HG03039 (cell line): ENCODE measurements around the gene CHD2.

Experiments
- ATAC-seq: cut with Tn5 transposase; IDR thresholded peaks from one replicate; pipeline ENCODE4 v1.9.1; 2021; ENCODE audit warnings: mild to moderate bottlenecking, moderate library complexity; ENCODE audit not compliant: unreplicated experiment

Gene CHD2

DNA sequence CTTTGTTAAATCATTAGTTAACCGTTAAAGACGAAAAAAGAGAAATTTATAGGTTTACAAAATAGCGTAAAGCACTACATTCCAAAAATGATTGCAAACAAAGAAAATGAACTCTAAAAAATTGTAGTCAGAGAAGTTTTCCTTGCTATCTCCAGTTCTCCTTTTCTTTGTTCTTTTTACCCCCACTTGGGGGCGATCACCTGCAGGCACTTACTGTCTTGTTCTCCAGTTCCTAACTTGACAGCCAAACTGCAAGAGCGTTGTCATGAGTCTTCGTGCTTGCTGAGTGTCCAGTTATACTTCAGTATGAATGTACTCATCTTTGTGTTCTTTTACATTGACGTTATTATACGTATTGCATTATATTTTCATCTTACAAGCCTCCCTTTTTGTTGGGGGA is 54.5 kb downstream of the CHD2 start:
- no peak for ATAC-seq

GRCh38 chr15:92955706-92956105 is 55.6 kb downstream of the CHD2 start:
- no peak for ATAC-seq

DNA sequence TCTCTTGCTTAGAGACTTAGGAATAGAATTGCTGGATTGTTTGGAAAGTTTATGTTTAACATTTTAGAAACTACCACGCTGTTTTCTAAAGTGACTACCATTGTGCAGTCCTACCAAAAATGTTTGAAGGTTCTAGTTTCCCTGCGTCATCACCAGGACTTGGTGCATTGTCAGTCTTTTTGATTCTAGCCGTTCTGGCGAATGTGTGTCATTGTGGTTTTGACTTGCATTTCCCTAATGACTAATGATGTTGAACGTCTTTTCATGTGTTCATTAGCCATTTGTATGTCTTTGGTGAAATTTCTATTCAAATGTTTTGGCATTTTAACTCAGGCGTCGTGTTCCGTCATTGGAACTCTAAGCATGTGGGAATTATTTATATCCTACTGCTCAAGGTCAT is 58.0 kb downstream of the CHD2 start:
- ATAC-seq: no peak

DNA sequence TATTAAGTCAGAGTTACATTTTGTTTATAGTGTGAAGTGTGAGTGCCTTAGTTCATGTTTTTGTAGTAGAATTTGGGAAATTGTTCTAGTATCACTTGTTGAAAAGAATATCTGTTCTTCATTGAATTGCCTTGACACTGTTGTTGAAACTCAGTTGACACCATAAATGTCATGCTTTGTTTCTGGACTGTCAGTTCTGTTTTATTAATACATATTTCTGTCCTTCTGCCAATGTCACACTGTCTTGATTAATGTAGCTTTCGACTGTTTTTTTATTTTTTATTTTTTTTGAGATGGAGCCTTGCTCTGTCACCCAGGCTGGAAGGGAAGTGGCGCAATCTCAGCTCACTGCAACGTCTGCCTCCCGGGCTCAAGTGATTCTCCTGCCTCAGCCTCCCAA is 59.1 kb downstream of the CHD2 start:
- ATAC-seq: no peak

DNA sequence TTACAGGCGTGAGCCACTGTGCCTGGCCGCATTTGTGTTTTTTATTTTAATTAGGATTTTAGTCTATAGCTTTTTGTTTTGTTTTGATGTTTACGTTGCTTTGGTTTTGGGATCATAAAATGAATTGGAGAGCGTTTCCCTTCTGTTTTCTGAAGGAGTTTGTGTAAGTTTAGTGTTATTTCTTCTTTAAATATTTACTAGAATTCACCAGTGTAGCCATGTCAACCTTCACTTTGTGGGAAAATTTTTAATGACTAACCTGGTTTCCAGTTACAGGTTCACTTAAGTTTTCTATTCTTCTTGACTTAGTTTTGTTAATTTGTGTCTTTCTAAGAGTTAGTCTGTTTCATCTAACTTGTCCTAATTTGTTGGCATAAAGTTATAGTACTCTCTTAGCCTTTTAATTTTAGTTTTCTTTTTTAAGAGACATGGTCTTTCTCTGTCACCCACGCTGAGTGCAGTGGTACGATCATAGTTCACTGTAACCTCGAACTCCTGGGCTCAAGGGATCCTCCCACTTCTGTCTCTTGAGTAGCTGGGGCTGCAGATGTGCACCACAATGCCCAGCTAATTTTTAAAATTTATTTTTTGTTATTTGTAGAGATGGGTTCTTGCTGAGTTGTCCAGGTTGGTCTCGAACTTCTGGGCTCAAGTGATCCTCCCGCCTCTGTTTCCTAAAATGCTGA is 61.0 kb downstream of the CHD2 start:
- no peak for ATAC-seq

GRCh38 chr15:92962914-92963313 is 62.8 kb downstream of the CHD2 start:
- no peak for ATAC-seq

- ATAC-seq: no peak
Observed at GRCh38 chr15:92963794-92964193, 63.7 kb downstream of the CHD2 start.

- no peak for ATAC-seq
Observed at GRCh38 chr15:92968926-92969651, 69.0 kb downstream of the CHD2 start.

DNA sequence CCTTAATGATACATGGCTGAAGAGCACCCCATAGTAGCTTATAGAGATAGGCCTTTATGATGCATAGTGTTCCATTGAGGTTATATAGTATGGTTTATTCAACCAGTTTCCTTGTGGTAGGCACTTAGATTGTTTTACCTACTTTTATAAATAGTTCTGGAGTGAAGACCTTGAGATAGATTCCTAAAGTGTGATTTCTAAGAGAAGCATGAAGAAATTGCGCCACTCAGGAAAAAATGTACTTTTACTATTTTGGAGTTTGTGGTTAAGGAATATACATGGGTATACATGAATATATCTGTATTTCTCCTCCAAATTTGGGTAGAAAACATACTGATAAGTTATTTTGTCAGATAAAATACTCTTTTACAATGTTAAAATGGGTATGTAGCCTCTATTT is 70.5 kb downstream of the CHD2 start:
- no peak for ATAC-seq

DNA sequence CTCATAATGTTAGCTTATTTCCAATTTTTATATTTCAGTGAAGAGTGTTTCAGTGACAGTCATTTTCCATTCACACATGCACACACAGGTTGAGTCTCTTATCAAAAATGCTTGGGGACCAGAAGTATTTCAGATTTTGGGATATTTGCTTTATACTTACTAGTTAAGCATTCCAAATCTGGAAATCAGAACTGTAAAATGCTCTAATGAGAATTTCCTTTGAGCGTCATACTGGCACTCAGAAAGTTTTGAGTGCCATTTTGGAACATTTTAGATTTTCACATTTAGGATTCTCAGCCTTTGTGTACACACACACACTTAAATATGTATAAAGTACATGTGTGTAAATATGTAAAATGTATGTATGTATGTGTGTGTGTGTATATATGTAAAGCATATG is 71.0 kb downstream of the CHD2 start:
- ATAC-seq: no peak

DNA sequence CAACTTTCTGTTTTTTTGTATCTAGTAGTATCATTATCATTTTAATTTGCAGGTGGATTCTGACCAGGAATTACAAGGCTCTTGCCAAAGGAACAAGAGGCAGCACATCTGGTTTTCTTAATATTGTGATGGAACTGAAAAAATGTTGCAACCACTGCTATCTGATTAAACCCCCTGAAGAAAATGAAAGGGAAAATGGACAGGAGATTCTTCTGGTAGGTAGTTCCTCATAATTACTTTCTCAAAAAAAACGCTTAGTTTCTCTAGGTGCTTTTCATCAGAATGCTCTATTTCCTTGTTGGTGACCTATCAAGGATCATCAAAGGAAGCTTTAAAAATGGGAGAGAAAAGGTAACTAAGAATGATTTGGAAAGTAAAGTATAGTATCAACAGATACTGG is 71.6 kb downstream of the CHD2 start:
- no peak for ATAC-seq

GRCh38 chr15:92974183-92974915 is 74.2 kb downstream of the CHD2 start:
- no peak for ATAC-seq

DNA sequence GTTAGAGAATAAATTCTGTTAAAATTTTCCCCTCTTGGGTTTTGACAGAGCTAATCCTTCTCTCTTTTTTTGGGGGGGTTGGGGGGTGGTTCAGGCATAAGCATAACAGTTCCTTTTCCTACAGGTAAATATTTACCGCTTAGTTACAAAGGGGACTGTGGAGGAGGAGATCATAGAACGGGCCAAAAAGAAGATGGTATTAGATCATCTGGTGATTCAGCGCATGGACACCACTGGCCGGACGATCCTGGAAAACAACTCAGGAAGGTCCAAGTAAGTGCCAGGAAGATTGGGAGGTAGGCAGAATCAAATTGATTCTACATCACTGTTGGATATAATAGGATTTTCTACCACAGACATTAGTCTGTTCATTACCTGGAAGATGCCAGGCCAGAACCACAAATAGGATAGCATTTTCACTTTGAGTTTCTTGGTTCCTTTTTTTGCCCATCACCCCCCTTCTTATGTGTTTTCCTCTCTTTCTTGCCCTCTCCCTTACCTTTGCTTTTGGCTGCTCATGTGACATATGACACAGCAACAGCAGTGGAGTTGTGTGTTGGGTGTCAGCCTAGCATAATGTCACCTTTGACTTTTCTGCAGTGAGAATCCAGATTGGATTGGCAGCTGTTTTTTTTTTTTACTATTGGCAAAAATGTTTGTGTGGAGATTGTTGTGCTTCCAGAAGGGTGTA is 79.0 kb downstream of the CHD2 start:
- ATAC-seq: no peak

DNA sequence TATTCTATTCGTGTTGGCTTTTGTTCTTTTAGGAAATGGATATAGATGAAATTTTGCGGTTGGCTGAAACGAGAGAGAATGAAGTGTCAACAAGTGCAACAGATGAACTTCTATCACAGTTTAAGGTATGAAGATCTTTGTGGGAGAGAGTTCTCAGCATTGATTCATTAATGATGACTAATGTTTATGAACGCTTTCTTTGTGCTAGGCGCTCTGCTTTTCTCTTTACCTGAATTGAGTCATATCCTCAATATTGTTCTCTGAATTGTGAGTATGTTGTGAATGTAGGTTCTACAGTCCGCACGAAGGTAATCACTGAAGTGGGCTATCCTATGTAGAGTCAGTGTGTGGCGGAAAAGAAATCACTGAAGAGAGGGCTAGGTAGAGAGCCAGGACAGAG is 81.2 kb downstream of the CHD2 start:
- ATAC-seq: no peak

DNA sequence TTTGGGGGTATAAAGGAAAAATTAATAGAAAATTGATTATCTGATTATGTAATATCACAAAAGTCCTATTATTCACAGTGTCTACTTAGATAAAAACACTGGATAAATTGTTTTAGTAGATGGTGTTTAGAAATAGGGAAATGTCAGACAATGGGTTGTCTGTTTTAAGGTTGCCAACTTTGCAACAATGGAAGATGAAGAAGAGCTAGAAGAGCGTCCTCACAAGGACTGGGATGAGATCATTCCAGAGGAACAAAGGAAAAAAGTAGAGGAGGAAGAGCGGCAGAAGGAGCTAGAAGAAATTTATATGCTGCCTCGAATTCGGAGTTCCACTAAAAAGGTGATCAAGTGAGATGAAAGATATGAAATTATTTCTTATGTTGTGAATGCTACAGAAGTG is 84.0 kb downstream of the CHD2 start:
- ATAC-seq: no peak

DNA sequence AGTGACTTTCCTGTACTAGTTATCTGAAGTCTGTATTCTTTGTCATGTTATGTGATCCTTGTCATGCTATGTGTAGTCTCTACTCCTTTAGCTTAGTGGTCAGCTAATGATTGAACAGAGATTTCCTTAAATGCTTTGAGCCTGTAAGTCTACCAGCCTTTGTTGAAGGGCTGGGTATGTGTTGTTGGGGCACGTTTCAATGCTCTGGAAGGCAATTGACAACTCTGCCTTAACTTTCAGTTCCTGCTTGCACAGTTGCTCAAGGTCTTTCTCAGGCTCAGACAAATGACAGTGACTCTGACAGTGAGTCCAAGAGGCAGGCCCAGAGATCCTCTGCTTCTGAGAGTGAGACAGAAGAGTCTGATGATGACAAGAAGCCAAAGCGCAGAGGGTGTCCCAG is 89.3 kb downstream of the CHD2 start:
- ATAC-seq: no peak

DNA sequence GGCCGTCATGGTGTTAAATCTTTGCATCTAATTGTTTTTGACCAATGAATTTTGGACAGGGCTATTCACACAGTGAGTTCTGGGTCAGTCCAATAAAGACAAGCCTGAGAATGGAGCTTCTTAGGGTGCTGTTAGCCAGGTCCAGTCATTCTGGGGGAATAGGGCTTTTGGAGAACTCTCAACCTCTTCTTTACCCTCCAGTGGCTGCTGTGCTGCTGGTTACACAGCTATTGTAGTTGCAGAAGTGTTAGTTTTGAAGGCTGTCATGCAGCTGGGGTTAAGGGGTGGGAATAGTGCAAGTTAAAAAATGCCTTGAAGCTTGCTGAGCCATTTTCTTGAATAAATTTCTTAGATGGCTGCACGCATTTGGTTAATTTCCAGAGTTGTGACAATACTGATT is 89.9 kb downstream of the CHD2 start:
- ATAC-seq: no peak

DNA sequence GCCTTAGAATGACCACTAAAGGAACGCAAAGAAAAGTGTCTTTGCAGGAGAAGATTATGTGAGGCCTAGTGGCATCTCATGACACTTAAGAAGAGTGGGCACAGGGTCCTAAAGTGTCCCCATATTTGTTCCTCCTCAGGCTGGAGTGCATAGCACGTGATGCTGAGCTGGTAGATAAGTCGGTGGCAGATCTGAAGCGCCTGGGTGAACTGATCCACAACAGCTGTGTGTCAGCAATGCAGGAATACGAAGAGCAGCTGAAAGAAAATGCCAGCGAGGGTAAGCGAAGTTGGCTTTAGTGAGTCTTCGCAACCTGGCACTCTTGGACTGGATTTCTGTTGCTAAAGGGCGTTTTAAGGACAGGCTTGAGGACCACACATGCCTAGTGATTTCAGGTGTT is 92.6 kb downstream of the CHD2 start:
- ATAC-seq: no peak

- ATAC-seq: no peak
Observed at GRCh38 chr15:92997821-92998220, 97.7 kb downstream of the CHD2 start.

GRCh38 chr15:93001156-93001555 is 101.0 kb downstream of the CHD2 start:
- no peak for ATAC-seq

DNA sequence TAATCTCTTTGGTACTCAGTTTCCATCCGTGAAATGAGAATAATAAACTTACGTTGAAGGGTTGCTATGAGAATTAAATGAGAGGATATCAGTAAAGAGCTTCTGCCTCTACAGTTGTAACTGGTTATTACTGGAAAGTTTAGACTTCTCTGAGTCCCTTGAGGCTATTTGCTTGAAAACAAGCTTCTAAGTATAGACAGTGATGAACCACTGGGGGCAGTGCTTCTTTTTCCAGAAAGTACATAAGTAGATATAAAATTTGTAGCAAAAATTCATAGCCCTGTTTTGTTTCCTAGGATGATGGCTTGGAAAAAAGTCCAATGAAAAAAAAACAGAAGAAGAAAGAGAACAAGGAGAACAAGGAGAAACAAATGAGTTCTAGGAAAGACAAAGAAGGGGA is 101.8 kb downstream of the CHD2 start:
- no peak for ATAC-seq

DNA sequence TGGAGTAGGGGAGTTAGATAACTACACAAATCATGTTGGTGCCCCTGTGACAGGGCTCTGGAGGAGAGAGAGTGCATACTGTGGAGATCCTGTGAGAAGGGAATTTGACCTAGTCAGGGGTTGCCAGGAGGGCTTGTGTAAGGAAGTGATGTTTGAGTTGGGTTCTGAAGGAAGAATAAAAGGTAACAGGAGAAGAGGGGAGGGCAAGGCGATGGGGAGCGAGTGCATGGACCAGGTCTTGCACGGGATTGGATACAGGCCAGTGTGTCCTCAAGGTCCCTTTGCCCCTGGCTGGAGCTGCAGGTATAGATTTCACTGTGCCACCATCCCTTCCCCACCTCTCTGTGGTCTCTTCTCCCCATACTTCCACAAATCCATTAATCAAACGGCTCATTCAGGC is 105.0 kb downstream of the CHD2 start:
- no peak for ATAC-seq
